HCT116 (cell line): ENCODE measurements around the gene PYGO2. TPM values are rescaled to one million over a fixed set of nuclear protein-coding genes. Genes with fewer than 3 reads are reported as not detected.

Source experiments
- ATAC-seq: fragments of 200-7000 bp; cut with Tn5 transposase; 2 replicates; pipeline ENCODE4 v1.9.1; 2020; ENCODE audit warnings: mild to moderate bottlenecking, moderate library complexity
- BruUV-seq: library from RNA; stranded (reverse); fragments of 400-500 nt; replicated peaks from 2 replicates; lab custom pipeline; 2021; lab: Mats Ljungman, UMichigan
- CTCF ChIA-PET: fragments of 300-600 bp; sonication (Branson Sonifier 250); formaldehyde crosslinking; loops from one replicate; lab custom pipeline; 2021; ENCODE audit warnings: antibody characterized with exemption; lab: Charles Lee
- POLR2A ChIA-PET: fragments of 300-600, 350-600 bp; sonication (Branson Sonifier 250); formaldehyde crosslinking; loops from one replicate; lab custom pipeline; 2021; ENCODE audit warnings: antibody characterized with exemption; lab: Charles Lee
- RAD21 ChIA-PET, 2 experiments: fragments of 300-600 bp; sonication (Branson Sonifier 250); formaldehyde crosslinking; loops; one replicate each; lab custom pipeline; 2023; ENCODE audit warnings: low total read pairs in 2 of 2; ENCODE audit not compliant: uncharacterized antibody in 2 of 2, unreplicated experiment in 2 of 2, low non-redundant PET in 1 of 2; lab: Charles Lee
- DNase-seq: peaks from one replicate; pipeline ENCODE4 v3.0.0-alpha.2; 2010; ENCODE audit warnings: low read depth, low spot score
- H2AFZ ChIP-seq: fragments of 200-600 bp; shearing (Covaris generic), sonication (generic); 2 replicates; pipeline ENCODE4 v1.6.1; 2017; ENCODE audit warnings: low read depth, mixed run types, mixed read lengths, antibody characterized with exemption, low read length; ENCODE audit not compliant: poor library complexity, severe bottlenecking
- H3K27ac ChIP-seq: 2 replicates; pipeline ENCODE4 v1.5.1; 2012; ENCODE audit warnings: low read depth, low read length
- H3K27me3 ChIP-seq: fragments of 200-600 bp; sonication (generic); 2 replicates; pipeline ENCODE4 v1.6.1; 2016; ENCODE audit warnings: mixed run types, low read length, mixed read lengths; ENCODE audit not compliant: insufficient read depth
- H3K36me3 ChIP-seq, 2 experiments: fragments of 200-500 bp in 1 of 2; fragments of 200-600 bp in 1 of 2; sonication (Bioruptor generic) in 1 of 2; sonication (generic) in 1 of 2; 2 replicates each; pipeline versions ENCODE4 v1.5.1 to v1.6.1; 2014 to 2016; ENCODE audit warnings: low read length in 2 of 2, inconsistent platforms in 1 of 2, mixed read lengths in 1 of 2, mixed run types in 1 of 2; ENCODE audit not compliant: insufficient read depth in 2 of 2, control insufficient read depth in 1 of 2
- H3K4me1 ChIP-seq, 2 experiments: fragments of 200-600 bp in 1 of 2; sonication (generic) in 1 of 2; 2 replicates each; pipeline versions ENCODE4 v1.5.1 to v1.6.1; 2012 to 2017; ENCODE audit warnings: low read length in 2 of 2, inconsistent platforms in 1 of 2, mild to moderate bottlenecking in 1 of 2, mixed read lengths in 1 of 2, mixed run types in 1 of 2, moderate library complexity in 1 of 2; ENCODE audit not compliant: insufficient read depth in 2 of 2, control insufficient read depth in 1 of 2
- H3K4me2 ChIP-seq: fragments of 200-600 bp; sonication (generic); 2 replicates; pipeline ENCODE4 v1.6.1; 2017; ENCODE audit warnings: mixed run types, low read length, mixed read lengths
- H3K4me3 ChIP-seq, 2 experiments: fragments of 200-600 bp in 1 of 2; sonication (generic) in 1 of 2; replicated peaks in 1 of 2; 2 replicates each; pipeline ENCODE4 v1.5.1; 2011 to 2016; ENCODE audit warnings: low read length in 2 of 2, control low read depth in 1 of 2, low read depth in 1 of 2, mild to moderate bottlenecking in 1 of 2, mixed read lengths in 1 of 2, mixed run types in 1 of 2
- H3K79me2 ChIP-seq: fragments of 200-600 bp; sonication (generic); 2 replicates; pipeline ENCODE4 v1.6.1; 2017; ENCODE audit warnings: mild to moderate bottlenecking, mixed run types, low read length, moderate library complexity, mixed read lengths; ENCODE audit not compliant: insufficient read depth
- H3K9ac ChIP-seq: fragments of 200-600 bp; sonication (generic); 2 replicates; pipeline ENCODE4 v1.6.1; 2016; ENCODE audit warnings: low read length, mixed read lengths
- H3K9me2 ChIP-seq: fragments of 200-600 bp; sonication (generic), shearing (Covaris generic); 2 replicates; pipeline ENCODE4 v1.6.1; 2017; ENCODE audit warnings: mixed run types, mild to moderate bottlenecking, moderate library complexity; ENCODE audit not compliant: insufficient read depth
- H3K9me3 ChIP-seq, 2 experiments: fragments of 200-500 bp in 1 of 2; fragments of 200-600 bp in 1 of 2; sonication (Bioruptor generic) in 1 of 2; sonication (generic) in 1 of 2; 2 replicates each; pipeline ENCODE4 v1.6.1; 2014 to 2017; ENCODE audit warnings: low read length in 2 of 2, mixed read lengths in 2 of 2, inconsistent platforms in 1 of 2, low read depth in 1 of 2, mild to moderate bottlenecking in 1 of 2, mixed run types in 1 of 2, moderate library complexity in 1 of 2; ENCODE audit not compliant: control insufficient read depth in 1 of 2, insufficient read depth in 1 of 2
- H4K20me1 ChIP-seq: fragments of 200-600 bp; sonication (generic), shearing (Covaris generic); 2 replicates; pipeline ENCODE4 v1.6.1; 2017; ENCODE audit warnings: mixed run types, mild to moderate bottlenecking, moderate library complexity; ENCODE audit not compliant: insufficient read depth
- CEBPB ChIP-seq: IDR thresholded peaks from 2 replicates; pipeline ENCODE4 v1.6.1; 2012; ENCODE audit warnings: low read depth
- EGR1 ChIP-seq: IDR thresholded peaks from 2 replicates; pipeline ENCODE4 v1.6.1; 2012; ENCODE audit warnings: low read depth
- EZH2 ChIP-seq: fragments of 200-600 bp; sonication (generic); IDR thresholded peaks from 2 replicates; pipeline ENCODE4 v1.6.1; 2017; ENCODE audit warnings: antibody characterized with exemption, mixed run types
- EZH2phosphoT487 ChIP-seq: fragments of 200-600 bp; IDR thresholded peaks from 2 replicates; pipeline ENCODE4 v1.6.1; 2018; ENCODE audit warnings: antibody characterized with exemption, borderline replicate concordance
- FOSL1 ChIP-seq: IDR thresholded peaks from 2 replicates; pipeline ENCODE4 v1.6.1; 2012; ENCODE audit warnings: low read depth
- JUND ChIP-seq: IDR thresholded peaks from 2 replicates; pipeline ENCODE4 v1.6.1; 2012
- POLR2AphosphoS5 ChIP-seq: IDR thresholded peaks from 2 replicates; pipeline ENCODE4 v1.6.1; 2011; ENCODE audit warnings: mild to moderate bottlenecking, low read depth, low read length, moderate library complexity
- RAD21 ChIP-seq: IDR thresholded peaks from 2 replicates; pipeline ENCODE4 v1.6.1; 2012; ENCODE audit warnings: low read depth, mild to moderate bottlenecking
- SP1 ChIP-seq: IDR thresholded peaks from 2 replicates; pipeline ENCODE4 v1.6.1; 2012; ENCODE audit warnings: low read depth
- SRF ChIP-seq: IDR thresholded peaks from 2 replicates; pipeline ENCODE4 v1.6.1; 2012; ENCODE audit warnings: low read depth
- TCF7L2 ChIP-seq: IDR thresholded peaks from 2 replicates; pipeline ENCODE4 v1.7.0; 2011; ENCODE audit warnings: borderline replicate concordance, inconsistent platforms; ENCODE audit not compliant: insufficient read depth, insufficient read length; ENCODE audit errors: extremely low read depth
- ZNF274 ChIP-seq: fragments of 200-500 bp; sonication (Bioruptor generic); IDR thresholded peaks from 2 replicates; pipeline ENCODE4 v1.6.1; 2014; ENCODE audit warnings: mild to moderate bottlenecking, low read depth, low read length, inconsistent platforms
- intact Hi-C: fragments of 100-400 bp; cut with micrococcal nuclease; formaldehyde crosslinking; loops from 2 replicates; pipeline ENCODE4 v1.10.0; 2022
- total RNA-seq: library from RNA; stranded (reverse); gene quantifications from one replicate; pipeline ENCODE4 v1.2.1, GENCODE V29; 2021; ENCODE audit not compliant: unreplicated experiment
- TF ChIP-seq, protein P1 (sequence below): IDR thresholded peaks from 2 replicates; pipeline ENCODE4 v1.6.1; 2012; ENCODE audit warnings: low read depth
- TF ChIP-seq, protein P2 (sequence below), 3 experiments: fragments of 200-600 bp in 1 of 3; sonication (generic) in 1 of 3; IDR thresholded peaks in 2 of 3; conservative IDR thresholded peaks in 1 of 3; 2 replicates each; pipeline ENCODE4 v1.5.1; 2012 to 2017; ENCODE audit warnings: low read depth in 2 of 3, low read length in 2 of 3, antibody characterized with exemption in 1 of 3, borderline replicate concordance in 1 of 3, control low read depth in 1 of 3, mild to moderate bottlenecking in 1 of 3, mixed read lengths in 1 of 3, mixed run types in 1 of 3, moderate library complexity in 1 of 3; ENCODE audit not compliant: insufficient read depth in 1 of 3
- TF ChIP-seq, protein P3 (sequence below): IDR thresholded peaks from 2 replicates; pipeline ENCODE4 v1.6.1; 2011; ENCODE audit warnings: mild to moderate bottlenecking, low read length, moderate library complexity; ENCODE audit not compliant: insufficient replicate concordance; ENCODE audit errors: extremely low read depth
- TF ChIP-seq, protein P4 (sequence below): IDR thresholded peaks from 2 replicates; pipeline ENCODE4 v1.6.1; 2012

The PYGO2 gene
- total RNA-seq, 1 experiment from 2014 or later, result 37.2 TPM

DNA sequence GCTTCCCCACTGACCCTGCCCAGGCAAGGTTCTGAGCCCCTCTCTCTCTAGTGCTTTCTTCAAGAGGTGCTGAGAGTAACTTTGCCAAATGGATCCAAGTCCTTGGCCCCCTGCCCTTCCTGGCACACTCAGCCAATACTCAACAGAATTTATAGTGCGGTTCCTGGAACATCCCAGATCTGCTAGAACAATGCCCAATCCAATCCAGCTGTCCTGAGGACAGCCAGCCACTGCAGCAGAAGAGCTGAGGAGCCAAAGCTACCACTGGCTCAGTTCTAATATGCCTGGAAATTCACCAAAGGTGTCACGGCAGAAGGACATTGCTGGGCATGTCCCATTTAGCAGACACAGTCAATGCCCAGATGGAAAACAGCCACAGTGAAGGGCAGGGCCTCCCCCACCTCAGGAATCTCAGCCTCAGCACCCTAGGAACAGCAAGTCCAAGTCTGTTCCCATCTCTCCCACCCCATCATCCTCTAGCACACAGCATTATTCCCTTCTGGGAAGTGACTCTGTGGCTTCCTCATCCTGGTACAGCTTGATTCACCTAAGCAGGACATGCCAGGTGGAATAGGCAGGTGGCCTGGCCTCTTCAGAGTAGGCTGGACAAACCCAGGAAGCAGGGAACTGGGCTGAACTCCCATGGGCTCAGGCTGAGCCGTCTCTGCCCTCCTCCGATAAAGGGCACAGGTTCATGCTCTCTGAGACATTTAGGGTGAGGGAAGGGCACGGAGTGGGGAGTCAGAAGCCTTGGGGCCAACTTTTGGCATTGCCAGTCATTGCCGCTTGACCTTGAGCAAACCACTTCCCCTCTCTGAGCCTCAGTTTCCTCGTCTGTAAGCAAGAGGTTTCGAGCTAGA, 49.7 kb downstream of the PYGO2 start:
- no peak for ATAC-seq
- ChIA-PET POLR2A (no interaction called here), CTCF (interaction anchor here (1.0 kb wide), 2 partner anchors 25 to 32 kb away, joined by 3 read pairs; partner anchors contain the start of gene PMVK)

More for the DNA sequence above, 49.7 kb downstream of the PYGO2 start:
- TF ChIP-seq EGR1 (no peak), CEBPB (no peak), EZH2phosphoT487 (no peak), SP1 (no peak), ZNF274 (no peak), EZH2 (no peak), SRF (no peak), POLR2AphosphoS5 (no peak), JUND (no peak), FOSL1 (no peak), RAD21 (no peak), TCF7L2 (no peak)
- TF ChIP-seq, protein P1, sequence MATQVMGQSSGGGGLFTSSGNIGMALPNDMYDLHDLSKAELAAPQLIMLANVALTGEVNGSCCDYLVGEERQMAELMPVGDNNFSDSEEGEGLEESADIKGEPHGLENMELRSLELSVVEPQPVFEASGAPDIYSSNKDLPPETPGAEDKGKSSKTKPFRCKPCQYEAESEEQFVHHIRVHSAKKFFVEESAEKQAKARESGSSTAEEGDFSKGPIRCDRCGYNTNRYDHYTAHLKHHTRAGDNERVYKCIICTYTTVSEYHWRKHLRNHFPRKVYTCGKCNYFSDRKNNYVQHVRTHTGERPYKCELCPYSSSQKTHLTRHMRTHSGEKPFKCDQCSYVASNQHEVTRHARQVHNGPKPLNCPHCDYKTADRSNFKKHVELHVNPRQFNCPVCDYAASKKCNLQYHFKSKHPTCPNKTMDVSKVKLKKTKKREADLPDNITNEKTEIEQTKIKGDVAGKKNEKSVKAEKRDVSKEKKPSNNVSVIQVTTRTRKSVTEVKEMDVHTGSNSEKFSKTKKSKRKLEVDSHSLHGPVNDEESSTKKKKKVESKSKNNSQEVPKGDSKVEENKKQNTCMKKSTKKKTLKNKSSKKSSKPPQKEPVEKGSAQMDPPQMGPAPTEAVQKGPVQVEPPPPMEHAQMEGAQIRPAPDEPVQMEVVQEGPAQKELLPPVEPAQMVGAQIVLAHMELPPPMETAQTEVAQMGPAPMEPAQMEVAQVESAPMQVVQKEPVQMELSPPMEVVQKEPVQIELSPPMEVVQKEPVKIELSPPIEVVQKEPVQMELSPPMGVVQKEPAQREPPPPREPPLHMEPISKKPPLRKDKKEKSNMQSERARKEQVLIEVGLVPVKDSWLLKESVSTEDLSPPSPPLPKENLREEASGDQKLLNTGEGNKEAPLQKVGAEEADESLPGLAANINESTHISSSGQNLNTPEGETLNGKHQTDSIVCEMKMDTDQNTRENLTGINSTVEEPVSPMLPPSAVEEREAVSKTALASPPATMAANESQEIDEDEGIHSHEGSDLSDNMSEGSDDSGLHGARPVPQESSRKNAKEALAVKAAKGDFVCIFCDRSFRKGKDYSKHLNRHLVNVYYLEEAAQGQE, result no peak
- TF ChIP-seq, protein P2, sequence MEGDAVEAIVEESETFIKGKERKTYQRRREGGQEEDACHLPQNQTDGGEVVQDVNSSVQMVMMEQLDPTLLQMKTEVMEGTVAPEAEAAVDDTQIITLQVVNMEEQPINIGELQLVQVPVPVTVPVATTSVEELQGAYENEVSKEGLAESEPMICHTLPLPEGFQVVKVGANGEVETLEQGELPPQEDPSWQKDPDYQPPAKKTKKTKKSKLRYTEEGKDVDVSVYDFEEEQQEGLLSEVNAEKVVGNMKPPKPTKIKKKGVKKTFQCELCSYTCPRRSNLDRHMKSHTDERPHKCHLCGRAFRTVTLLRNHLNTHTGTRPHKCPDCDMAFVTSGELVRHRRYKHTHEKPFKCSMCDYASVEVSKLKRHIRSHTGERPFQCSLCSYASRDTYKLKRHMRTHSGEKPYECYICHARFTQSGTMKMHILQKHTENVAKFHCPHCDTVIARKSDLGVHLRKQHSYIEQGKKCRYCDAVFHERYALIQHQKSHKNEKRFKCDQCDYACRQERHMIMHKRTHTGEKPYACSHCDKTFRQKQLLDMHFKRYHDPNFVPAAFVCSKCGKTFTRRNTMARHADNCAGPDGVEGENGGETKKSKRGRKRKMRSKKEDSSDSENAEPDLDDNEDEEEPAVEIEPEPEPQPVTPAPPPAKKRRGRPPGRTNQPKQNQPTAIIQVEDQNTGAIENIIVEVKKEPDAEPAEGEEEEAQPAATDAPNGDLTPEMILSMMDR (IDR thresholded peaks at IDR 0.05 in 2 of 3, conservative IDR thresholded peaks at IDR 0.05 in 1 of 3; ENCODE audit: borderline replicate concordance in 1 of 3, insufficient read depth in 1 of 3, low read depth in 2 of 3, low read length in 2 of 3), result no peak
- TF ChIP-seq, protein P3, sequence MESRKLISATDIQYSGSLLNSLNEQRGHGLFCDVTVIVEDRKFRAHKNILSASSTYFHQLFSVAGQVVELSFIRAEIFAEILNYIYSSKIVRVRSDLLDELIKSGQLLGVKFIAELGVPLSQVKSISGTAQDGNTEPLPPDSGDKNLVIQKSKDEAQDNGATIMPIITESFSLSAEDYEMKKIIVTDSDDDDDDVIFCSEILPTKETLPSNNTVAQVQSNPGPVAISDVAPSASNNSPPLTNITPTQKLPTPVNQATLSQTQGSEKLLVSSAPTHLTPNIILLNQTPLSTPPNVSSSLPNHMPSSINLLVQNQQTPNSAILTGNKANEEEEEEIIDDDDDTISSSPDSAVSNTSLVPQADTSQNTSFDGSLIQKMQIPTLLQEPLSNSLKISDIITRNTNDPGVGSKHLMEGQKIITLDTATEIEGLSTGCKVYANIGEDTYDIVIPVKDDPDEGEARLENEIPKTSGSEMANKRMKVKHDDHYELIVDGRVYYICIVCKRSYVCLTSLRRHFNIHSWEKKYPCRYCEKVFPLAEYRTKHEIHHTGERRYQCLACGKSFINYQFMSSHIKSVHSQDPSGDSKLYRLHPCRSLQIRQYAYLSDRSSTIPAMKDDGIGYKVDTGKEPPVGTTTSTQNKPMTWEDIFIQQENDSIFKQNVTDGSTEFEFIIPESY, result no peak
- TF ChIP-seq, protein P4, sequence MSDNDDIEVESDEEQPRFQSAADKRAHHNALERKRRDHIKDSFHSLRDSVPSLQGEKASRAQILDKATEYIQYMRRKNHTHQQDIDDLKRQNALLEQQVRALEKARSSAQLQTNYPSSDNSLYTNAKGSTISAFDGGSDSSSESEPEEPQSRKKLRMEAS, result no peak
- BruUV-seq, result no TSS peak
- Histone ChIP-seq H2AFZ (no peak overlapping the region), H4K20me1 (no peaks in the 10 kb centered on the region), H3K27ac (no peak overlapping the region), H3K9me2 (no peaks in the 10 kb centered on the region), H3K4me2 (no peak overlapping the region), H3K36me3 (no peaks in the 10 kb centered on the region), H3K4me1 (no peaks in the 10 kb centered on the region), H3K9ac (no peak overlapping the region), H3K79me2 (no peaks in the 10 kb centered on the region), H3K27me3 (no peaks in the 10 kb centered on the region), H3K9me3 (peaks cover 0 to 13% of the 10 kb centered on the region in 2 experiments; a peak in 1 of 4 replicates), H3K4me3 (no peak overlapping the region)
- intact Hi-C loops, result no loop called here
- RAD21 ChIA-PET, result no interaction called here
- DNase-seq, result no peak
